Stimulated activated naive CD8-positive, alpha-beta T cell treated with anti-CD3 and anti-CD28 coated beads, Interleukin-15, Interleukin-2, amounts not matched to agents 100 U/mL and 50 U/mL, for 24 hours (primary cell): ENCODE results near the gene SLC10A7.

Source experiments
- ATAC-seq: fragments of 150-1000 bp; cut with Tn5 transposase; one replicate; pipeline ENCODE4 v1.10.0; 2021
- DNase-seq: peaks from one replicate; pipeline ENCODE4 v3.0.0; 2021

SLC10A7 gene

DNA sequence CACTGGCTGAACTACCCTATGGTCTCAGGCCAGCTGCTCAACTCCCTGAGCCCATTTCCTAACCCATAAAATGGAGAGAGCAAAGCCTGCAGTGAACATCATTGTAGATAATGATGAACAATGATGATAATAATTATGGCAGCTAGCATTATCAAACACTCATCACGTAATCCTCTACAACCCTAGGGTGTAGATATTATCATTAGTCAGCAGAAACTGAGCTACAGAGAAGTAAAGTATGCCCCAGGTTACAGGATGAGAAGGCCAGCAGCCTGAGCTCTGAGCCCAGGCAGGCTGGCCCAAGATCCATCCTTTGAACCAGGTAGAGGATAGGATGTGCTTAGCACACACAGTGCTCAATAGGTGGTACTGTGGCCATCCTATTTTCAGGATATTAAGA is 264.2 kb downstream of the SLC10A7 start:
- no peak for ATAC-seq
- no peak for DNase-seq

DNA sequence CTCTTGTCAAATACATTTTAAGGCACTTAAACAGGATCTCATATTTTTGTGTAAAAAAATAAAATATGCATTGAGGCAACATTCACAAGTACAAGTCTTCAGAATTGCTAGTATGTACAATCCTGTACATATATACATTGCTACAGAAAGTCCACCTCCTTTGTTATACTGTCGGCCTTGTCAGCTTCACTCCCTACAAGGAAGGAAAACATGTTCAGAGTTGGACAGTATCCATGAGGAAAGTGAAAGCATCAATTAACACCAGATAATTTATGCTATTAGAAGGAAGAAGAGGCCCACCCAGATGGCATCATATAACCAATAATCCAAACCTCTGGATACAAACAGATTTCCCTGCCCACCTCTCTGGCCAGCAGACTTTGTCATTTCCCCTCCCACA is 265.4 kb downstream of the SLC10A7 start:
- ATAC-seq (no peak), DNase-seq (no peak)

DNA sequence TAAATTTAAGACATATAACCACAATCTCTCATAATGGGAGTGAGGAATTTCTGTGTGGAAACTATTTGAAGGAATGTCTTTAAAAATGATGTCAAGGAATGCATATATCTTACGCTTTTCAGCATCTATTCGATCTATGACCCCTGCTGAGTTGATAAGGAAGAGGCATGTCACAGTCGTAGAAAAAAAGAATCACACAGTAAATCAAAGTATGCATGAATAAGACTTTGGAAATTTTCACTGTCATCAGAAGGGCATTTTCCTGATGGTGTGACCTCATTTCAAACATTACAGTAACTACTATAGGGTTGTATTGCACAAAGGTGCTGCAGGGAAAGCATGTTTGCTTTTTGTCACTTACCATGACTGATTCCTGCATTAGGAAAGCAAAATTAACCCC is 265.9 kb downstream of the SLC10A7 start:
- ATAC-seq (no peak), DNase-seq (no peak)

DNA sequence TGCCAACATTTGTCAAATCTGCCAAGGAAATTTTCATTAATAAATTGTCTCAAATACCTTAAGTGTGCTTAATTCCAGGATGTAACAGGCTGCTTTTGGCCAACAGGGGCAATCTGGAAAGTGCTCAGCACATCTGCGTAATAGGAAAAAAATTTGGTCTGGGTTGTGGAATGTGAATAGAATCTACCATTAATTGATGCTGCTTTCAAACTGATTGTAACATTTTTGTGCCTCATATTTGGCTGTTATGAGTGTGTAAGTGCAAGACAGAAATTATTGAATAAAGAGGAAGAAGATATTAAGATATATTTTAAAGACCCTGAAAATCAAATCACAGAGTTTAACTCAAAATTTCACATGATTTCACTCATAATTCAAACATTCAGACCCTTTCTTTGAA is 266.3 kb downstream of the SLC10A7 start:
- ATAC-seq (no peak), DNase-seq (no peak)

DNA sequence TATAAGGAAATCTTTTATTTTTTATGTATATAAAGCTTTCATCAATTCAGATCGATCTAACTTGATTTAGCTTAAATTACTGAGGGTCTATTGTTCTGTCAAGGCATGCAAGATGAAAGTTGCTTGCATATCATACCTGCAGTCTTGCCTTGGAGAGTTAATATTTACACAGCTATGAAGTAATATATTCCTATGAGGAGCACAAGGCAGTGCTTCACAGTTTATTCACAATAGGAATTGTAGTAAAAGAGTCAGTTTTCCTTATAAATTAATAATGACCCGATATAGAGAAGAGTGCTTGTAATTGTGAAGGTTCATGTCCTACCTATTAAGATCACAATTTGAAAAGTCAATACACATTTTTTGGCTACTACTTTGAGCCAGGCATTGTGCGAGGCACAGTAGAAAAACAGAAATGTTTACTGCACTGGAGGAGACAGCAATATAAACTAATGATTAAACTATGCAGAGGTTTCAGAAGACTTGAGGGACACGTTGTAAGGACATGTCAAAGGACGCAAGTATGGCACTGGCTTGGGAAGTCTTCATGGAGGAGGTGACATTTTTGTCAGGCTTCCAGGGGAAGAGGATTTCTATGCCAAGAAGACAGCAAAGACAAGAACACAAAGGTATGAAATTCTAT is 268.6 kb downstream of the SLC10A7 start:
- DNase-seq (no peak), ATAC-seq (no peak)

DNA sequence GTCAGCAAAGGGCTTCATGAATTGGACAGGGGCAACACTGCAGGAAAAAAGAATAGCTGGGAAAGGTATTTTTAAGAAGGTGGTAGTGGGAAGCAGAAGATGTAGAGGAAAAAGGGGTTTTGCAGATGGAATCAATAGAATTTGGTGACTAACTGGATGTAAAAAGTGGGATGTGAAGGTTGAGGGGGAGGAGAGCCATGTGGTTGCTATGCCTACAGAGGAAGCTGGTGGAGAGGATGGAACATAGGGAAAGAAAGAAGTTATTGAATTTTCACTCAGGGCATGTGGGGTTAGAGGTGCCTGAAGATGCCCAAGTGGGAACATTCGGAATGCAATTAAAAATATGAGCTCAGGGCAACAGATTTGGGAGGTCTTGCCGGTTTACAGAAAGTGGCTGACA is 274.4 kb downstream of the SLC10A7 start:
- no peak for ATAC-seq
- DNase-seq: no peak

DNA sequence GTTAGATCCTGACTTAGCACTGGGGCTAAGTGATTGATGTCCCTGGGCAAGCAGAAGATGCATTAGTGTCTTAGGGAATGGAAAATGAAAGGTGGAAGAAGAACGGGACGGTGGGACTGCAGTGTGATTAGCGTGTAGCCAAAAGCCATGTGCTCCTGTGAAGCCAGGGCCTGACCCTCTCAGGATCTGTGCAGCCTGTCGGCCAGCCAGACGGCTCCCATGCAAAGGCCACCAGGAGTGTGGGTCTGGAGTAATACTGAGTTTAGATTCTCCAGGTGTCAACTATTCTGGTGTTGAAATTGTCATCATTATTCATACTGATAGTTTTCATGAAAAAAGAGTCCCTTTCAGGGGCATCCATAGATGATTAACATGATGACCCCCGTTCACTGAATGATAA is 275.4 kb downstream of the SLC10A7 start:
- ATAC-seq: no peak
- DNase-seq: no peak

DNA sequence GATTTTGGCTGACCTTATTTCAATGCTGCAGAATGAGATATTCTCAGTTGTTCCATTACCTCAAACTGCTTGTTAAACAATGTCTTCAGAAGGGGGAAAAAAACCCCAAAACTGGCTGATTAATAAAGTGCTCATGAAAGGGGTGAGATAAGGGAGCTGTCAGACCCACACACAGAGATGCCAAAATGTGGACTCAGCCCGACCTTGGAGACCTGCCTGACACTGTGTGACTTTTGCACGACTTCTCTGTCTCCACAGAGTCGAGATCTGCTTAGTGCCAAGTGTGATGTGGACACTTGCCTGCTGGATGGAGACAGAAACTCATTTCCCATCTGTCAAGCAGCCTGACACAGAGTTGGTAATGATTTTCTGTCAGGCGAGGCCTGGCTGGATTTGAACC is 275.9 kb downstream of the SLC10A7 start:
- DNase-seq: no peak
- ATAC-seq: peak; percentile 37

DNA sequence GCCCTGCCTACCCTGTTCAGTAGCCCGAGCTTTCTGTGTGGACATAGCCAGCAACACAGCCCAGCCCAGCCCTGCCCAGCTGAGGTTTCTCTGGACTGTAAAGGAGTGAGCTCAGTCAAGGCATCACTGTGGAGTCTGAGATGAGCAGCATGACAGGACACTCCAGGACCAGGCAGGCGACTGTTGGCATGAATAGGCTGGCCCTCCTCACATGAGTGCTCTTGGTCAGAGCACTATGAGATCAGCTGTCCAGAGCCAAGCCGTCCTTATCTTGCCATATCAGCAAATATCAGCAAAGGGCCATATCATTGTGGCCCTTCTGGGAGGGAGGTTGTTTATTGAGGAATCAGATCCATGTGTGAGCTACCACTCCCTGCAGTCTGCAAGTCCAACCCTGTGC is 276.5 kb downstream of the SLC10A7 start:
- DNase-seq (no peak), ATAC-seq (no peak)

DNA sequence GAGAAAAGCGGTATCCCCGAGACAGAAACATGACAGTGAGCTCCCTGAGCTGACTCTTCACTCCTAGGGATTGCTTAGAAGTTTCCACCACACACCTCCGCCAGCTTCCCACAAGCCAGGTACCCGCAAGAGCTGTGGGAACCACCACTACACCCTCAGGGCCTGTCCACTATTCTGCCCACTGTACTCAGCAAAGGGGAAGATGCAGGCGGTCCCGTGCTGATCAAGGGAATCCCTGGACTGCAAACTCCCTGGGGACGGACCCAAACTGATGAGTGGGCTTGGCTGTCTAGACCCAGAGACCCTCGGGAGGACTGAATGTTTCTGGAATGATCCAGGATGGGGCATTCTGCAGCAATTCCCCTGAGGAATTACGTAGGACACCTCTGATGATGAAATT is 277.2 kb downstream of the SLC10A7 start:
- ATAC-seq (no peak), DNase-seq (no peak)

DNA sequence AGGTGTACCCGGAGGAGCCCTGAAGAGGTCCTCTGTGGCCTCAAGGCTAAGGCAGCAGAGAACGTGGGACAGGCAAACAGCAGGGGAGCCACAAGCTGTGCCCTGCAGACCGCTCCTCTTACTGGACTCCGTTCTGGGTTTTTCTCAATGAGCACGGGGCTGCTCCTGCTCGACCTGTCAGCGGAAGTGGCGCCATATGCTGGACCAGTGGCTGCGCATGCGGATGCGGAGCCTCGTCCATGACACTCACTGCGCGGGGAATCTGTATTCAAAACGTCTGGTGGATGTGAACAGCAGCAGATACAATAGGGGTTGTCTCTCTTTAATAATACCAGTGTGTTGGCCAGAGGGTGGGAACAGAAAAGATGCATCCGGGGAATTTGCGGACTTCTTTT is 277.9 kb downstream of the SLC10A7 start:
- ATAC-seq (no peak), DNase-seq (no peak)

DNA sequence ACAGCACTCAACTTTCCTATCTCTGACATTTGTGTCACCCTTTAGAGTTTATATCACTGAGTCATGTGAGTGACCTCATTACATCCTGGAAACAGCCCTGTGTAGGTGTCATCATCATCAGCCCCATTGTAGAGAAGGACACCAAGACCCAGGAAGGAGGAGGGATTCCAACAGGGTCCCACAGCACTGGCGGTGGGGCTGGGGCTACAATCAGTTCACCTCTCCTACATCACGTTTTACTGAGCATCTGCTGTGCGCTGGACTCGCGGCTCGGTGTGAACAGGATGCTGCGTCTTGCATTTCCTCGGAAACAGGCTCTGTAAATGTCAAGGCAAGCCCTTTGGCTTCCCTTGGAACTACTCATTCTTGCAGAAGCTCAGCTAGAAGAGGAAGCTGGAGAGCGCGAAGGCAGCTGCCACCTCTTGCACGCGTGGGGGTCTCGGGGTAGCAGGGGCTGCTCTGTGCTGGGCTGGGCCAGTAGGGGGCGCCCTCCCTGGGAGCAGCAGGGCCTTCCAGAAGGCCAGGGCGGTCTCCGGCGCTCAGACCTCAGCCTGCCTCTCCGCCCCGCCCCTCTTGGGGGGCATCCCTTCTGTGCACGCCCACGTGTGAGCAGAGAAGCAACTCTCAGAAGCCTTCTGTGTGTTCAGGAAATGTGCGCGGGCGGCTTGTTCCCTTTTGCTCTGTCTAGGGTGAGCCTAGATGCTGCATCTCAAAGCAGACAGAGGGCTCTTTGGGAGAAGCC is 278.4 kb downstream of the SLC10A7 start:
- DNase-seq (peak; percentile 84), ATAC-seq (peak; percentile 75)

DNA sequence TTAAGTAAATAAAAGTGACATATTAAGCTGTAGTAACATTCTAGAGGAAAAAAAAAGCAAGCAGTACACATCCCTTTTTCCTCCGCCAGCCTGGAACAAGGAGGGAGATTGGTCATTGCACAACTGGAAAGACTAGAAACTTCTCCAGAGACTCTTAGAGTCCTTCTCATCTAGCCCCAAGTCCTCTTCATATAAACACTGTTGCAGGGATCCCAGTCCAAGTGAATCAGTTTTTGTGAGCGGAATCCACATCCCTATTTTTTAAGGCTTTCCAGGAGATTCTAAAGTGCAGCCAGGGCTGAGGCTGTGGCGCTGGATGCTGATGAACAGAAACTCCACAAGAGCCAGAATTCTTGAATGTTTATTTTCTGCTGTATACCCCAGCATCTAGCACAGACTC is 283.6 kb downstream of the SLC10A7 start:
- DNase-seq (no peak), ATAC-seq (no peak)

DNA sequence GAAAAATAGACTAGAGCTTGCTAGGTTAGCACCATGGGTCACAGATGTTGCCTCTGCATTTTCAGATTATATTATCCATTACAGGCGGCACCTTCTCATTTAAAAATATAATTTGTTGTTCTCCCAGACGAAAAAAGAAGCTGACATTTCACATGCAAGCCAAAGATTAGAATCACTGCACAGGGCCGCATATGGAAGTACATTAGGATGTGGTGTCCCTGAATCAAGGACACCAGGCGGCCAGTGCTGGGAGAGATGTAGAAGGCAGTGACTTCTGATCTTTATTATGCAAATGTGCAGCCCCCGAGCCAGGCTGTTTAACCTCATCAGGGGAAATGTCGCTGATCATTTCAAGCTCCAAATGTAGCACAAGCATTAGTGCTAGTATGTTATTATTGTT is 284.6 kb downstream of the SLC10A7 start:
- DNase-seq (no peak), ATAC-seq (no peak)

DNA sequence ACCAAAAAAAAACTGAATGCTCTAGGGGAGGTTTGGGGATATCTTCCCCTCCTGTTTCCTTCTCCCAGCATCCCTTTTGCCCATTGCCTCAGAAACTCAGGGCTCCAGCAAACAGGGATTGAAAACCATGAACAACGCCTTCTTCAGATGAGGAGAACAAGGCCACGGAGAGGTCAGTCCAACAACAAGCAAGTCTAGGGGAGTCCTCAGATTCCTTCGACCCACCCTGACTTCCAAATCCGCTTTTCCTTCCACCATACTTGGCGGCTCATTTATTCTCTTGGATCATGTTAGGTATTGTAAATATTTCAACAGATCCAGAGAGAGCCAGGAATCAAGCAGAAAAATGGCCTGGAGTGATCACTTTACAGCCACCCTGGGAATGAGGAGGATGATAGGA is 285.5 kb downstream of the SLC10A7 start:
- ATAC-seq (no peak), DNase-seq (no peak)

DNA sequence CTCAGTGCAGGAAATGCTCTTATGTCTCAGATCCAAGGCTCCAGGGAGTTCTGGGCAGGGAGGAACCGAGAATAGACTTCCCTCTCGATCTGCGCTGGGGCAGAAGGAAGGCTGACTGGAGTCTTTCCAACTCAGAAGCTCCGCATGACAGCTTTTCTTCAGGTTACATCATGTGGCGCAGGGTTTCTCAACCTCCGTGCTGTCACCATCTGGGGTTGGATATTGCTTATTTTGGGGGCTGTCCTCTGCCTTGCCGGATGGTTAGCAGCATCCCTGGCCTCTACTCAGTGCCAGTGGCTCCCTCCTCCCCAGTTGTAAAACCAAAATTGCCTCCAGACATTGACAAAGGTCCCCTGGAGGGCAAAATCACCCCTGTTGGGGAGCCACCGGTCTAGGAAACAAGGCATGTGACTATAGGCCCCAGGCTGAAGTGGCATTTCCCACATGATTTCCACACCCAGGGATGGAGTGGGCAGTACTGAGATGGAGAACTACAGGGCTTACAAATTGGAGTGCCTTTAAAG is 286.0 kb downstream of the SLC10A7 start:
- ATAC-seq (no peak), DNase-seq (no peak)

DNA sequence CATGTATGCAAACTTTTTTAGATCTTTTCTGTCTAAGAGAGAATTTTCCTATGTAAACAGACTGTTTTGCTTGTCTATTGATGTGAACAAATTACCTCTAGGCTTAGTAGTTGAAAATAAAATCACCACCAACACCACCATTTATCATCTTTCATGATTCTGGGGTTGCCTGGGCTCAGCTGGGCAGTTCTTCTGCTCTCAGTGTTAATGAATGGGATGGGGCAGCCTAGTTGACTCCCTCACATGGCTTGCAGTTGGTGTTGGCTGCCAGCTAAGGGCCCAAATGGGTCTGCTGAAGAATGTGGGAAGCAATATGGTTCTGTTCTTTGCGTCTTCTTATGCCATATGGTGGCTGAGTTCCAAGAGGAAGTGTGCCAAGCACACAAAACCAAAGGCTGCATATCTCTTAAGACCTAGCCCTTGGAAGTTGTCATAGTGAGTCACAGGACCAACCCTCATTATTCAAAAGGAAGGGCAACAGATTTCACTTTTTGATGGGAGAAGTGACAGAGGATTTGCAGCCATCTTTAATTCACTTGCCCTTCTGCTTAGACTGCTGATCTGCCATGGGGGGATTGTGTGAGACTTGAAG is 289.5 kb downstream of the SLC10A7 start:
- no peak for ATAC-seq
- DNase-seq: no peak

DNA sequence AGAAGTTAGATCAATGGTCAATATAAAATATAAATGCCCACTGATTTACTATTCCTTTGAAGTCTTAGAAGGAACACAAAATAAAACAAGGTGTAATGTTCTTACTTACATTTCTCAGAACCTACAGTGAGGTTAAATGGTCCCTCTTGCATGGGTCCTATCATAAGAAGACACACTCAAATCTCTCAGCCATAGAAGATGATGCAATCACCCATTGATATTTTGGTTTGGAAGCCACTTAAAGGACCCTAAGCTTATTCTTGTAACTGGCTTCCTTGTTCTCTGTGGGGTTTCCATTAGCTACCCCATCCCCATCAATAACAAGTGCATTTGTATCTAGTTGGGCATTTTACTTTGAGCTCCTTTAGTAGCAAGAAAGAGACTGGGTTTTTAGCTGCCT is 292.3 kb downstream of the SLC10A7 start:
- DNase-seq: no peak
- no peak for ATAC-seq

DNA sequence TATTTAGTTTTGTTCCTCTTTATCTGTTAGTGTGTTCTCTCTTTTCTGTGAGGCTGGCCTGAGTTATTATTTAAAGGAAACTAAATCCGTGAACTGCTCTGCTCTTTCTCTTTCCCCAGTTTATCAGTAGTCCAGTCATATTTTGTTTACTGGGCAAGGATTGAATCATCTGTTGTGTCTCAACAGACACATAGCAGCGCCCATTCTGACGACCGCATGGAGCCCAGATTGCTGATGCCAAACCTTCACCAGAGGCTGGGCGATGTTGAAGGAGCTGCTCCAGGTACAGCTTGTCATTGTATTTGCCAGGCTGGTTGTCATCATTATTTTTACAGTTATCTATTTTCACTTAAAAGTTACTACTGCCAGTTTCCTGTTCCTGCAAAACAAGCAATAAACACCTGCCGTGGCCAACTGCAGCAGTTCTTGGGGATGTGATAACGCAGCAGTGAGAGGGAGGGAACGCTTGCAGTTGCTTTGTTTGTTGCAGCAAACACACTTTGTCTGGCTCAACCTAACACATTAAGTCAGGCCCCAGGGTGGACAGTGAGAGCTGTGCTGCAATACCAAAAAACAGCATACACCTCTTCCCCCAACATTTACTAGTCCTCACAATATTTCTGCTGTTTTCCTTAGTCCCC is 297.3 kb downstream of the SLC10A7 start:
- DNase-seq (no peak), ATAC-seq (no peak)

DNA sequence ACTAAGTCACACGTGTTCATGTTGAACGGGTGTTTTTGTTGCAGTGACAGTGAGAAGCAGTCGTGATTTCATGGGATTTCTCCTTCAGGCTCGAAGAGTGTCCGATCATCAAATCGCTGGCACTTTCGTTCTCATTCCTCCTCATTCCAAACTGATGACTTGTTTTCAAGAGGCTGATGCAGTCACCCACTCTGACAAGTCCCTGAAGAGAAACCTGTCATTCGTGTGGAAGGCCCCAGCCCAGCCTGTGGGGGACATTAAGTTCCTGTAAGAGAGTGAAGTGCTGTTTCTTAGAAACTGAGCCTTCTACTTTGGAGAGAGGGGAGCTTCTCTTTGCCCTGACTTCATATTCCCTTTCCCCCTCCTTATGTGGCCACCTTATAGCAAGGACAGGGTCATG is 299.4 kb downstream of the SLC10A7 start:
- DNase-seq: no peak
- no peak for ATAC-seq

DNA sequence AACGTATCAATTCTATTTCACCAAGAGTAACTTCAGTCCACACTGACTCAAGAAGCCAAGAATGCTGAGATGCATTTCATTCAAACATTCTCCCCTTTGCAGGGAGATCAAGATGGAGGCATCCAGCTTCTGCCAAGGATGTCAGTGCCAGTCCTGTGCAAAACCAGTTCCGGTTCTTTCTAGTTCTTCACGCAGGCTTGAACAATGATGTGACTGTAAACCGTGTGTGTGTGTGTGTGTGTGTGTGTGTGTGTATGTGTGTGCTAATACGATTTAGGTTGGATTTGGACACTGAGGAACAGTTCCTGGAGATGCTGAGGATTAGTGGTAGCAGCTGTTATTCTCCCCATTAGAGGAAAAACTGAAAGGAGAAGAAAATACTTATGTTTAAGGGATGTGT is 307.5 kb downstream of the SLC10A7 start, which contains the start of gene REELD1:
Gene REELD1 (plus strand): TSS at position 301 of the 400 bp plus-strand sequence. CDS start 2,415 bp downstream, outside the sequence.
- no peak for DNase-seq
- no peak for ATAC-seq

DNA sequence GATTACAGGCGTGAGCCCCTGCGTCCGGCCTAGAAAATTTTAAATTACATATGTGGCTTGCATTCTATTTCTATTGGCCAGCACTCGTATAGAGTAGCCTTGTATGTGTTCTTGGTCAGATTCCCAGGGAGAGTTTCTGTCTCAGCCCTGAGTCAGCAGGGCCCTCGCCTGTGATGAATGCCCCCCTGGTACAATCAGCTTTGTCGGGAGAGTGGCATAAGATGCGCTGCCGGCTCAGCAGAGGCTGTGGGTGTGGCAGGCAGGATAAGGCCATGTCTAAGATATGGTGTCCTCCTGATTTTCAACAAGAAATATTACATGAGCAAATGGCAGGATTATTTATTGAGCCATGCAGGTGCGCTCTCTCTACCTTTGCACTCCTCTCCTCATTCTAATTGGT is 309.0 kb downstream of the SLC10A7 start:
- no peak for ATAC-seq
- DNase-seq: no peak

DNA sequence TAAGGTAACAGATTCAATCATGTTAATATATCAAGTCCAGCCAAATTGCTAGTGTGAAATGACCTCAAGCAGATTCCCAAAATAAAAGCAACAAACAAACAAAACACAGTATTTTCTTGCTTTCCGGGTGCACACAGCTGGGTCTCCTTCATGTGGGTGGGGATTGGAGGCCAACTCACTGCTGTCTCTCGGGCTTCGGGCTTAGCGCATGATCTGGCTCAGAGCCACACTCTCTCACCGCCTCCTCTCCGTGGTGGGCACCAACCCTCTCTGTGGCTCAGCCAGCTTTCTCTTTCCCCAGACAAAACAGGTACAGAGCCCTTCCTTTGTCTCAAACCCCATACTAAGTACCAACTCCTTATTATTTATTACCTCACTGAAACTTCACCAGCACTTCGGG is 310.3 kb downstream of the SLC10A7 start:
- ATAC-seq (no peak), DNase-seq (no peak)
